PFSK-1 (cell line): ENCODE data around the gene CIAO2B.

Experiments
- FOXP2 ChIP-seq: optimal IDR thresholded peaks from 2 replicates; pipeline ENCODE3; 2011; ENCODE audit warnings: borderline replicate concordance, control low read depth, inconsistent platforms; ENCODE audit not compliant: insufficient read depth; ENCODE audit errors: extremely low read length, extremely low read depth
- POLR2AphosphoS5 ChIP-seq: IDR thresholded peaks from 2 replicates; pipeline ENCODE4 v1.6.1; 2012; ENCODE audit warnings: low read depth, mild to moderate bottlenecking, control low read depth, low read length, moderate library complexity
- SIN3A ChIP-seq: IDR thresholded peaks from 2 replicates; pipeline ENCODE4 v1.6.1; 2012; ENCODE audit warnings: mild to moderate bottlenecking, low read length, moderate library complexity, borderline replicate concordance; ENCODE audit not compliant: insufficient read depth
- TAF1 ChIP-seq: IDR thresholded peaks from 2 replicates; pipeline ENCODE4 v1.6.1; 2012; ENCODE audit warnings: low read length, control low read depth, borderline replicate concordance; ENCODE audit not compliant: insufficient read depth
- TF ChIP-seq, protein P1 (sequence below), 2 experiments: IDR thresholded peaks; 2 replicates each; pipeline versions ENCODE4 v1.6.1 to v1.8.0; 2011 to 2012; ENCODE audit warnings: low read depth in 2 of 2, low read length in 2 of 2, control low read depth in 1 of 2, inconsistent platforms in 1 of 2, mild to moderate bottlenecking in 1 of 2, moderate library complexity in 1 of 2; ENCODE audit not compliant: insufficient read depth in 1 of 2

DNA sequence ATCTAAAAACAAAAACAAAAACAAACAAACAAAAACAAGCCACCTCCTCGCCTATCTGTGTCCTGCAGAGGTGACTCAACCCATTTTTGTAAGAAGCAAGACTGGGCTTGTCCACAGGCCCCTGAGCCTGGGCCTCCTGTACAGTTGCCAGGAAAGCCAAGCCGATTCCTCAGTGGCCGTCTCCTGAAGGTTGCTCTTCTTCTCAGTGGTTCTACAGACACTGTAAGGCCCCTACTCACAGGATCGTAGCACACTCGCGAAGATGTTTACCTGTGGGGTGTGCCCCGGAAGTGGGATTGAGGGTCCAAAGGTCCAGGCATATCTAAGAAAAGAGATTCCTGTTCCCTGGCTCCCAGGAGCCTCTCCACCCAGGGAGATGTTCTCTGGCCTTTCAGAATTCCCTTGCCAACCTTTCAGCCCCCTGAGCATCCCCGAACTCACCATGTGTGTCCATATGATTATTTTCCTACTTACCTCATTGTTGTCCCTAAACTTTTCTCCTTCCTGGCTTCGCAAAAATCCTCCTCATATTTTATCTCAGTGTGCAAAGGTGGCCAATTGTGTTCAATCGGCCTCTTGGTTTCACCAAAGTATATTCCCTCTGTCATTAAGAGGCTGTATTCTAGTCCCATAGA is 19.4 kb upstream of the CIAO2B start:
- TF ChIP-seq POLR2AphosphoS5 (no peak), SIN3A (no peak), TAF1 (no peak), FOXP2 (no peak)
- TF ChIP-seq, protein P1, sequence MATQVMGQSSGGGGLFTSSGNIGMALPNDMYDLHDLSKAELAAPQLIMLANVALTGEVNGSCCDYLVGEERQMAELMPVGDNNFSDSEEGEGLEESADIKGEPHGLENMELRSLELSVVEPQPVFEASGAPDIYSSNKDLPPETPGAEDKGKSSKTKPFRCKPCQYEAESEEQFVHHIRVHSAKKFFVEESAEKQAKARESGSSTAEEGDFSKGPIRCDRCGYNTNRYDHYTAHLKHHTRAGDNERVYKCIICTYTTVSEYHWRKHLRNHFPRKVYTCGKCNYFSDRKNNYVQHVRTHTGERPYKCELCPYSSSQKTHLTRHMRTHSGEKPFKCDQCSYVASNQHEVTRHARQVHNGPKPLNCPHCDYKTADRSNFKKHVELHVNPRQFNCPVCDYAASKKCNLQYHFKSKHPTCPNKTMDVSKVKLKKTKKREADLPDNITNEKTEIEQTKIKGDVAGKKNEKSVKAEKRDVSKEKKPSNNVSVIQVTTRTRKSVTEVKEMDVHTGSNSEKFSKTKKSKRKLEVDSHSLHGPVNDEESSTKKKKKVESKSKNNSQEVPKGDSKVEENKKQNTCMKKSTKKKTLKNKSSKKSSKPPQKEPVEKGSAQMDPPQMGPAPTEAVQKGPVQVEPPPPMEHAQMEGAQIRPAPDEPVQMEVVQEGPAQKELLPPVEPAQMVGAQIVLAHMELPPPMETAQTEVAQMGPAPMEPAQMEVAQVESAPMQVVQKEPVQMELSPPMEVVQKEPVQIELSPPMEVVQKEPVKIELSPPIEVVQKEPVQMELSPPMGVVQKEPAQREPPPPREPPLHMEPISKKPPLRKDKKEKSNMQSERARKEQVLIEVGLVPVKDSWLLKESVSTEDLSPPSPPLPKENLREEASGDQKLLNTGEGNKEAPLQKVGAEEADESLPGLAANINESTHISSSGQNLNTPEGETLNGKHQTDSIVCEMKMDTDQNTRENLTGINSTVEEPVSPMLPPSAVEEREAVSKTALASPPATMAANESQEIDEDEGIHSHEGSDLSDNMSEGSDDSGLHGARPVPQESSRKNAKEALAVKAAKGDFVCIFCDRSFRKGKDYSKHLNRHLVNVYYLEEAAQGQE (IDR thresholded peaks at IDR 0.05; ENCODE audit: insufficient read depth in 1 of 2, low read depth in 2 of 2, low read length in 2 of 2), result no peak
